ACC112 (cell line): ENCODE data around the gene YWHAG.
A peak's percentile ranks its signal among the peaks of the same experiment; 100 is the strongest.
"Not testable (repeated sequence)": the region's sequence is repeated elsewhere in the genome, so short reads cannot be mapped to it uniquely, and the experiment has no call there.

Experiments
- H2AFZ ChIP-seq: fragments of 200-600 bp; sonication (generic); one replicate; pipeline ENCODE4 v1.6.0; 2017; ENCODE audit warnings: antibody characterized with exemption, low read length; ENCODE audit not compliant: unreplicated experiment
- H3K27ac ChIP-seq: fragments of 200-600 bp; sonication (generic); 2 replicates; pipeline ENCODE4 v1.5.1; 2014; ENCODE audit warnings: low read depth, mild to moderate bottlenecking, antibody characterized with exemption, low read length, moderate library complexity
- H3K27me3 ChIP-seq: fragments of 200-600 bp; sonication (generic); 2 replicates; pipeline ENCODE4 v1.6.1; 2014; ENCODE audit warnings: mild to moderate bottlenecking, antibody characterized with exemption, low read length, moderate library complexity, mixed read lengths; ENCODE audit not compliant: insufficient read depth
- H3K36me3 ChIP-seq: fragments of 200-600 bp; sonication (generic); 2 replicates; pipeline ENCODE4 v1.6.1; 2016; ENCODE audit warnings: mild to moderate bottlenecking, antibody characterized with exemption, low read length, moderate library complexity, mixed read lengths; ENCODE audit not compliant: insufficient read depth
- H3K4me1 ChIP-seq: fragments of 200-600 bp; sonication (generic); one replicate; pipeline ENCODE4 v1.6.1; 2016; ENCODE audit warnings: low read length, mixed read lengths; ENCODE audit not compliant: insufficient read depth, unreplicated experiment, control insufficient read depth
- H3K4me3 ChIP-seq: fragments of 200-600 bp; sonication (generic); 2 replicates; pipeline ENCODE4 v1.5.1; 2014; ENCODE audit warnings: mild to moderate bottlenecking, low read depth, low read length
- H3K79me2 ChIP-seq: fragments of 200-600 bp; sonication (generic); one replicate; pipeline ENCODE4 v1.6.0; 2016; ENCODE audit warnings: low read length; ENCODE audit not compliant: control insufficient read depth, unreplicated experiment, insufficient read depth

YWHAG gene

GRCh38 chr7:76358481-76359110 is at the start of gene YWHAG:
Gene YWHAG (minus strand): TSS chr7:76358991. CDS start chr7:76358808, 183 bp downstream.
- Histone ChIP-seq H2AFZ (peak within 1 kb of the TSS; percentile 84), H3K79me2 (peaks cover 50% of the 10 kb centered on the region), H3K36me3 (peaks cover 32% of the 10 kb centered on the region), H3K4me3 (peak within 1 kb of the TSS; percentile 97), H3K4me1 (peaks cover 27% of the 10 kb centered on the region), H3K27ac (peak within 1 kb of the TSS; percentile 90), H3K27me3 (no peaks in the 10 kb centered on the region)

DNA sequence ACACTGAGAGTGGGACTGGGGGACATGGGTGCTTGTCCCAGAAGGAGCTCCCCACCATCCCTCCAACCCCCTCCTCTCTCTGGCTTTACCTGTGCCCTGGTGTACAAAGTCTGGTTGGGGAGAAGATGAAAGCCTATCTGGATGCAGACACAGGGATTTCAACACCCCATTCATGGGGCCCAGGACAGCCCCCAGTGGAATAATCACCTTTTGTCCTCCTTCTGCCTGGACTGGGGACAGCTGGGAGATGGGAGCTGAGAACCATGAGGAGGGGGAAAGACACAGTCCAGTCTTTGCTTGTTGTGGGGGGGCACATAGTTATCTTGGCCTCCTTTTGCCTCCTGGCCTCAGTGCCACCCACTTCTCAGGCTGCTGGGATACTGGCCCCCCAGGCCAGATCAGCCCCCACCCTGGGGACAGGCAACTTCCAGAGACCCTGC is 49.4 kb upstream of the YWHAG start:
- Histone ChIP-seq H3K27ac (no peak overlapping the region), H2AFZ (no peak overlapping the region), H3K79me2 (no peaks in the 10 kb centered on the region)

DNA sequence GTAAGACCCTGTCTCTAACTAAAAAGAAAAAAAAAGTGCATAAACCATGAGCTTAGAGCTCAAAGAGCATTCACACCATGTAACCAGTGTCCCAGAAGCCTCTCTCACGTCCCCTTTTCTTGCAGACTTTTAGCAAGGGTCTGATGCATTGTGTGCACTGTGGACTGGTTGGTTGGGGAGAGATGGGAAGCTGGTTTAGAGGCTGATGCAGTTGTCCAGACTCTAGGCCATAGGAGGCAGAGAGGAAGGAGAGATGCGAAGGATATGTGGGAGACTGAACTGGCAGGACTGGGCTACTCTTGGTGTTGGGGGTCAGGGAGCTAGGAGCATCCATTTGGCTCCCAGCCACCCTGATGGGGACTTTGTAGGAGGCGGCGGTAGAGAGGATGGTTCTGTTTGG is 48.9 kb upstream of the YWHAG start:
- no peaks in the 10 kb centered on the region for H3K79me2 ChIP-seq
- no peak overlapping the region for H3K4me3 ChIP-seq
- no peak overlapping the region for H3K27ac ChIP-seq
- H3K4me1 ChIP-seq = no peaks in the 10 kb centered on the region
- H3K27me3 ChIP-seq = no peaks in the 10 kb centered on the region
- no peak overlapping the region for H2AFZ ChIP-seq
- H3K36me3 ChIP-seq = no peaks in the 10 kb centered on the region

More for the DNA sequence above, 49.4 kb upstream of the YWHAG start:
- Histone ChIP-seq H3K27me3 (no peaks in the 10 kb centered on the region), H3K4me1 (no peaks in the 10 kb centered on the region), H3K36me3 (no peaks in the 10 kb centered on the region), H3K4me3 (no peak overlapping the region)

GRCh38 chr7:76405738-76406137 is 46.9 kb upstream of the YWHAG start:
- H3K27me3 ChIP-seq = no peaks in the 10 kb centered on the region
- no peak overlapping the region for H2AFZ ChIP-seq
- no peak overlapping the region for H3K27ac ChIP-seq
- no peaks in the 10 kb centered on the region for H3K36me3 ChIP-seq
- no peaks in the 10 kb centered on the region for H3K4me1 ChIP-seq
- H3K79me2 ChIP-seq = no peaks in the 10 kb centered on the region
- no peak overlapping the region for H3K4me3 ChIP-seq

DNA sequence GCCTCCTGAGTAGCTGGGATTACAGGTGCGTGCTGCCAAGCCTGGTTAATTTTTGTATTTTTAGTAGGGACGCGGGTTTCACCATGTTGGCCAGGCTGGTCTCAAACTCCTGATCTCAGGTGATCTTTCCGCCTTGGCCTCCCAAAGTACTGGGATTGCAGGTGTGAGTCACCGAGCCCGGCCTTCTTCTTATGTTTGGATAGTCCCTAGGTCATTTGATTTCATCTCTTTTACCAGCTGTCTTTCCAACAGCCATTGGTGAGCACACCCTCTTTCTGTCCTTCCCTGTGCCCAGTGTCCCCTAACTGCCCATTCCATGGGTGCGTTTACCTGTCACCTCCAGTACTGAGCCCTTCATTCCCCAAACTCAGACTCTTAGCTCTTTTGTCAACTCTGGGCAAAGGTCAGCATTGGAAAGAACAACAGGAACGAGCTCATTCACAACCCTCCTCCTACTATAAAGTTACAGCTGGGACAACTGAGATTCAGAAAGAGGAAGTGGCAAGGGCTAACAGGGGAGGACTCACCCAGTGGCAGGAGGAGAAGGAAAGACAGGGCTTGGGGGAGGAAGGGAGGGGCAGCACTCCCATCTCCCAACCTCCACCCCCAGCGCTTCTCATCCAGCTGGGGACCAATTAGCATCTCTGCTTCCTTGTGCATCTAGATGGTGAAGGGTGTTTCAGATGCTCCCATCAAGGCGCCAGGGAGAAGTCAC is 45.1 kb upstream of the YWHAG start:
- Histone ChIP-seq H3K27me3 (no peaks in the 10 kb centered on the region), H3K36me3 (no peaks in the 10 kb centered on the region), H3K27ac (no peak overlapping the region), H3K4me1 (no peaks in the 10 kb centered on the region), H2AFZ (no peak overlapping the region), H3K4me3 (no peak overlapping the region), H3K79me2 (no peaks in the 10 kb centered on the region)

DNA sequence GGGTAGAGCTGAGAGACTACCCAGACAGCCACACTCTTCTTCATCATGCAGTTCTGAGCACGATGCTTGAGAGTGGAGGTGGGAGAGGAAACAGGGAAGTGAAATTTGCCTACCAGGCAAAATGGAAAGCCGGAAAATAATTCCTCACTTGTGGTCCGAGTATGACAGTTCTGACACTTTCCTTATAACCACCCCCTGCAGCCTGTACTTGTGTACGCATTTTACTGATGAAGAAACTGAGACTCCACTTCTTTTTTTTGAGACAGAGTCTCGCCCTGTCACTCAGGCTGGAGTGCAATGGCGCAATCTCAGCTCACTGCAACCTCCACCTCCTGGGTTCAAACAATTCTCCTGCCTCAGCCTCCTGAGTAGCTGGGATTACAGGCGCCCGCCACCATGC is 44.3 kb upstream of the YWHAG start:
- not testable (repeated sequence) for H3K79me2 ChIP-seq, H3K27ac ChIP-seq, H3K4me3 ChIP-seq, H3K27me3 ChIP-seq, H2AFZ ChIP-seq, H3K4me1 ChIP-seq, H3K36me3 ChIP-seq

DNA sequence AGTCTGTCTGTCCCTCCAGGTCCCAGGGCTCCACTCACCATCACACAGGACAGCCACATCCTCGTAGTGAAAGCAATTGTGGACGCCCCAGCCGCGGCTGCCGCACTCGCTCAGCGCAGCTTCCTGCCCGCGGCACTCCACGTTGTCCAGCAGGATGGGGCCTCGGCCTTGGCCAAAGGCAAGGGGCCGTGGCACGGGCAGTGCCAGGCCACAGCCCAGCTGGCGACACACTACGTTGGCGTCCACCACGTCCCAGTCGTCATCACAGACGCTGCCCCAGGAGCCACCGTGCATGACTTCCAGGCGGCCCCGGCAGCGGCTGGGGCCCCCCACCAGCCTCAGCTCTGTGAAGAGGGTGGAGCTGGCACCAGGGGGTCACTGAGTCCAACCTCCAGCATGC is 41.5 kb upstream of the YWHAG start:
- Histone ChIP-seq H3K4me1 (peaks cover 11% of the 10 kb centered on the region), H2AFZ (no peak overlapping the region), H3K4me3 (no peak overlapping the region), H3K36me3 (no peaks in the 10 kb centered on the region), H3K27me3 (no peaks in the 10 kb centered on the region), H3K27ac (no peak overlapping the region), H3K79me2 (peaks cover 6% of the 10 kb centered on the region)

- Histone ChIP-seq H2AFZ (peak overlapping the region; percentile 72), H3K4me3 (peak overlapping the region; percentile 79)
Observed at GRCh38 chr7:76397409-76398183, 38.8 kb upstream of the YWHAG start.

GRCh38 chr7:76396864-76397263 is 38.1 kb upstream of the YWHAG start:
- no peaks in the 10 kb centered on the region for H3K27me3 ChIP-seq
- peaks cover 16% of the 10 kb centered on the region for H3K4me1 ChIP-seq
- peaks cover 6% of the 10 kb centered on the region for H3K79me2 ChIP-seq
- peak overlapping the region; percentile 79 for H3K4me3 ChIP-seq
- H3K27ac ChIP-seq = no peak overlapping the region
- H3K36me3 ChIP-seq = no peaks in the 10 kb centered on the region
- H2AFZ ChIP-seq = peak overlapping the region; percentile 42

More at GRCh38 chr7:76397409-76398183, 38.8 kb upstream of the YWHAG start:
- no peak overlapping the region for H3K27ac ChIP-seq
- no peaks in the 10 kb centered on the region for H3K36me3 ChIP-seq
- H3K27me3 ChIP-seq = no peaks in the 10 kb centered on the region
- H3K79me2 ChIP-seq = peaks cover 6% of the 10 kb centered on the region
- H3K4me1 ChIP-seq = peaks cover 13% of the 10 kb centered on the region

- H3K4me1 ChIP-seq = peaks cover 16% of the 10 kb centered on the region
- no peaks in the 10 kb centered on the region for H3K27me3 ChIP-seq
- H3K79me2 ChIP-seq = peaks cover 6% of the 10 kb centered on the region
- H2AFZ ChIP-seq = peak overlapping the region; percentile 42
- H3K27ac ChIP-seq = no peak overlapping the region
- no peaks in the 10 kb centered on the region for H3K36me3 ChIP-seq
- H3K4me3 ChIP-seq = no peak overlapping the region
Observed at GRCh38 chr7:76395965-76396726, 37.4 kb upstream of the YWHAG start.
